Measurements from ENCODE around the gene MMP24.

GRCh38 chr20:35252037-35252461, 25.6 kb downstream of the MMP24 start:
- TF ChIP-seq EZH2 (IDR thresholded peaks at IDR 0.05) = no peak
- TF ChIP-seq POLR2AphosphoS5 (IDR thresholded peaks at IDR 0.05; ENCODE audit: borderline replicate concordance, low read depth, low read length) = no peak
- no peak for TF ChIP-seq FOXP2 (optimal IDR thresholded peaks at IDR 0.05; ENCODE audit: control extremely low read depth, extremely low read length, insufficient read depth)
